Measurements from ENCODE around the gene PI16.

GRCh38 chr6:36971921-36972673 is 17.6 kb downstream of the PI16 start:
- no peak for TF ChIP-seq POLR2A (IDR thresholded peaks at IDR 0.05)
- TF ChIP-seq, protein P1, sequence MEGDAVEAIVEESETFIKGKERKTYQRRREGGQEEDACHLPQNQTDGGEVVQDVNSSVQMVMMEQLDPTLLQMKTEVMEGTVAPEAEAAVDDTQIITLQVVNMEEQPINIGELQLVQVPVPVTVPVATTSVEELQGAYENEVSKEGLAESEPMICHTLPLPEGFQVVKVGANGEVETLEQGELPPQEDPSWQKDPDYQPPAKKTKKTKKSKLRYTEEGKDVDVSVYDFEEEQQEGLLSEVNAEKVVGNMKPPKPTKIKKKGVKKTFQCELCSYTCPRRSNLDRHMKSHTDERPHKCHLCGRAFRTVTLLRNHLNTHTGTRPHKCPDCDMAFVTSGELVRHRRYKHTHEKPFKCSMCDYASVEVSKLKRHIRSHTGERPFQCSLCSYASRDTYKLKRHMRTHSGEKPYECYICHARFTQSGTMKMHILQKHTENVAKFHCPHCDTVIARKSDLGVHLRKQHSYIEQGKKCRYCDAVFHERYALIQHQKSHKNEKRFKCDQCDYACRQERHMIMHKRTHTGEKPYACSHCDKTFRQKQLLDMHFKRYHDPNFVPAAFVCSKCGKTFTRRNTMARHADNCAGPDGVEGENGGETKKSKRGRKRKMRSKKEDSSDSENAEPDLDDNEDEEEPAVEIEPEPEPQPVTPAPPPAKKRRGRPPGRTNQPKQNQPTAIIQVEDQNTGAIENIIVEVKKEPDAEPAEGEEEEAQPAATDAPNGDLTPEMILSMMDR (IDR thresholded peaks at IDR 0.05), result no peak

All from esophagus squamous epithelium (tissue), 4 donors.